Fibroblast of lung (primary cell): ENCODE results near the gene CADM2. TPM values are rescaled to one million over a fixed set of nuclear protein-coding genes. Genes with fewer than 3 reads are reported as not detected.

ENCODE experiments used
- DNase-seq, 2 donors: peaks; one replicate each; pipeline versions ENCODE4 v3.0.0 to v3.0.0-alpha.2; 2010; ENCODE audit warnings: low read depth in 2 of 2
- H2AFZ ChIP-seq: 2 replicates; pipeline ENCODE4 v1.5.1; 2012; ENCODE audit warnings: low read length, control low read depth, inconsistent platforms
- H3K27ac ChIP-seq: 2 replicates; pipeline ENCODE4 v1.5.1; 2011; ENCODE audit warnings: low read length, control low read depth; ENCODE audit not compliant: insufficient read depth
- H3K27me3 ChIP-seq: 2 replicates; pipeline ENCODE4 v1.5.1; 2011; ENCODE audit warnings: mild to moderate bottlenecking, low read length; ENCODE audit not compliant: control insufficient read depth, insufficient read depth
- H3K36me3 ChIP-seq: 2 replicates; pipeline ENCODE4 v1.5.1; 2011; ENCODE audit warnings: low read length; ENCODE audit not compliant: control insufficient read depth, insufficient read depth
- H3K4me1 ChIP-seq: 2 replicates; pipeline ENCODE4 v1.5.1; 2011; ENCODE audit warnings: low read length; ENCODE audit not compliant: control insufficient read depth, insufficient read depth; ENCODE audit errors: extremely low read depth
- H3K4me2 ChIP-seq: 2 replicates; pipeline ENCODE4 v1.5.1; 2011; ENCODE audit warnings: low read length, control low read depth; ENCODE audit not compliant: insufficient read depth; ENCODE audit errors: extremely low read depth
- H3K4me3 ChIP-seq, 4 experiments: fragments of 200-600 bp in 1 of 4; sonication (generic) in 1 of 4; replicated peaks in 1 of 4; 2 replicates each; pipeline ENCODE4 v1.5.1; 2011 to 2016; ENCODE audit warnings: low read length in 4 of 4, low read depth in 3 of 4, mild to moderate bottlenecking in 3 of 4, control low read depth in 2 of 4, inconsistent platforms in 1 of 4, mixed read lengths in 1 of 4; ENCODE audit not compliant: insufficient read depth in 1 of 4; ENCODE audit errors: control extremely low read depth in 1 of 4
- H3K79me2 ChIP-seq: 2 replicates; pipeline ENCODE4 v1.5.1; 2012; ENCODE audit warnings: mild to moderate bottlenecking, low read length, inconsistent platforms; ENCODE audit not compliant: control insufficient read depth, insufficient read depth
- H3K9ac ChIP-seq: 2 replicates; pipeline ENCODE4 v1.5.1; 2011; ENCODE audit warnings: mild to moderate bottlenecking, low read length, control low read depth; ENCODE audit not compliant: insufficient read depth
- H3K9me3 ChIP-seq: 2 replicates; pipeline ENCODE4 v1.5.1; 2012; ENCODE audit warnings: low read depth, low read length; ENCODE audit not compliant: control insufficient read depth, insufficient read depth
- H4K20me1 ChIP-seq: 2 replicates; pipeline ENCODE4 v1.5.1; 2011; ENCODE audit warnings: low read length; ENCODE audit not compliant: control insufficient read depth, insufficient read depth; ENCODE audit errors: extremely low read depth
- CTCF ChIP-seq, 2 donors: IDR thresholded peaks in 1 of 2; conservative IDR thresholded peaks in 1 of 2; 1 replicate in 1 of 2; 2 replicates in 1 of 2; pipeline ENCODE4 v1.5.1; 2011 to 2012; ENCODE audit warnings: low read length in 2 of 2, control low read depth in 1 of 2, inconsistent platforms in 1 of 2, low read depth in 1 of 2, mild to moderate bottlenecking in 1 of 2
- EZH2 ChIP-seq: IDR thresholded peaks from 2 replicates; pipeline ENCODE4 v1.5.1; 2012; ENCODE audit warnings: low read length, control low read depth, mild to moderate bottlenecking; ENCODE audit errors: missing control alignments
- polyA plus RNA-seq, 2 donors: library from polyadenylated mRNA; depleted of rRNA in 1 of 2; stranded (reverse) in 1 of 2; unstranded in 1 of 2; fragments of >200 nt; gene quantifications; 2 replicates each; pipeline ENCODE4 v1.2.1, GENCODE V29; 2011 to 2012; ENCODE audit warnings: missing spikeins in 1 of 2
- total RNA-seq: library from RNA; depleted of rRNA; stranded (reverse); fragments of >200 nt; gene quantifications from 2 replicates; pipeline ENCODE4 v1.2.1, GENCODE V29; 2014

Gene CADM2
- total and polyA plus RNA-seq, 2 donors (not counting 1 experiment from before 2014, with no cell fraction given) = under 0.01 to 0.12 TPM

DNA sequence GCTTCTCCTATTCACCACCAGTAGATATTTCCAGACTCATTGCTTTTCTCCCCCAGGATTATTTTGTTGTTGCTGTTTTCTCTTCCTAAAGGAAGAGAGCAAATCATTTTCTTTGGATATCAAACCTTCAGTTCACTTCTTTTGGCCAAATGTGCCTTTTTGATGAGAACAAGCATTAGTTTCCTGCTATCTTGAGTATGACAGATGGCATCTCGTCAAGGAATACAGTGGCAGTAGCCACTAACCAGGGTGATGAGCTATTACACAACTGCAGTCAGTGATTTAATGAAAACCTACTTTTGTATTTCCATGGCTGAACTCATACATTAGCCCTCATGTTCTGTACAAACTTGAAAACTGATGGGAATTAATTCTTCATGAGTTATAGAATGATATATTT, 354.6 kb downstream of the CADM2 start:
- H3K27me3 ChIP-seq = no peaks in the 10 kb centered on the region
- H3K79me2 ChIP-seq = no peaks in the 10 kb centered on the region
- H3K4me1 ChIP-seq = no peaks in the 10 kb centered on the region
- no peaks in the 10 kb centered on the region for H3K36me3 ChIP-seq
- H3K4me3 ChIP-seq = no peak overlapping the region
- no peaks in the 10 kb centered on the region for H3K9me3 ChIP-seq
- no peak overlapping the region for H2AFZ ChIP-seq
- TF ChIP-seq EZH2 (no peak), CTCF (conservative IDR thresholded peaks at IDR 0.05 in 1 of 2, IDR thresholded peaks at IDR 0.05 in 1 of 2; ENCODE audit: low read depth in 1 of 2, low read length in 2 of 2) (no peak)
- H4K20me1 ChIP-seq = no peaks in the 10 kb centered on the region
- no peak overlapping the region for H3K27ac ChIP-seq
- H3K9ac ChIP-seq = no peak overlapping the region
- no peak for DNase-seq
- no peak overlapping the region for H3K4me2 ChIP-seq

DNA sequence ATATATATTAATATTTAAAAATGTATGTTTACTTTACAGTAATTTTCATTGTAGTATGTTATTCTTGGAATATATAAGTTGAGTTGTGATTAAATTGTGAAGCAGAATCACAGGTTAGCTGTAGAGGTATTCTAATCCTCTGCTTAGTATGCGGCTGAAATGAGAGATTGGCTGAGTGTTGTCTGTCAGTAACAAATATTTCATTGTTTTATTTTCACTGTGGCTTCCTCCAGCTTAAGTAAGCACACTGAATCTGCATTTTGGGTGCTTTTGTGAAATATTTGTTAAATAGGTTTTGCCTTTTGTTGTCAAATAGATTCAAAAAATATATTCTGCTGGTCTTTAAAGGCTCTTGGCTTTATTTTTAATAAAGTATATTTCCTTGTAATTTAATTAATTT, 357.5 kb downstream of the CADM2 start:
- TF ChIP-seq CTCF (conservative IDR thresholded peaks at IDR 0.05 in 1 of 2, IDR thresholded peaks at IDR 0.05 in 1 of 2; ENCODE audit: low read depth in 1 of 2, low read length in 2 of 2) (no peak), EZH2 (no peak)
- Histone ChIP-seq H4K20me1 (no peaks in the 10 kb centered on the region), H3K4me1 (no peaks in the 10 kb centered on the region), H3K36me3 (no peaks in the 10 kb centered on the region), H3K27me3 (no peaks in the 10 kb centered on the region), H3K9me3 (no peaks in the 10 kb centered on the region), H3K4me2 (no peak overlapping the region), H3K79me2 (no peaks in the 10 kb centered on the region), H3K9ac (no peak overlapping the region), H3K4me3 (no peak overlapping the region), H2AFZ (no peak overlapping the region), H3K27ac (no peak overlapping the region)
- no peak for DNase-seq

- no peak overlapping the region for H3K9ac ChIP-seq
- TF ChIP-seq EZH2 = no peak
- no peak for TF ChIP-seq CTCF (conservative IDR thresholded peaks at IDR 0.05 in 1 of 2, IDR thresholded peaks at IDR 0.05 in 1 of 2; ENCODE audit: low read depth in 1 of 2, low read length in 2 of 2)
- H3K9me3 ChIP-seq = no peaks in the 10 kb centered on the region
Measured at GRCh38 chr3:85321892-85322291, 363.1 kb downstream of the CADM2 start.

More at GRCh38 chr3:85321892-85322291, 363.1 kb downstream of the CADM2 start:
- DNase-seq = no peak
- Histone ChIP-seq H4K20me1 (no peaks in the 10 kb centered on the region), H3K4me3 (no peak overlapping the region), H3K79me2 (no peaks in the 10 kb centered on the region), H2AFZ (no peak overlapping the region), H3K27me3 (no peaks in the 10 kb centered on the region), H3K27ac (no peak overlapping the region), H3K4me2 (no peak overlapping the region), H3K4me1 (no peaks in the 10 kb centered on the region), H3K36me3 (no peaks in the 10 kb centered on the region)
